Sciatic nerve (tissue), 2 donors: ENCODE data around the gene LPCAT2. TPM values are rescaled to one million over a fixed set of nuclear protein-coding genes. Genes with fewer than 3 reads are reported as not detected.

Experiments used
- ATAC-seq: fragments of 200-7000 bp; cut with Tn5 transposase; one replicate; pipeline ENCODE4 v1.9.1; 2020; ENCODE audit warnings: mild to moderate bottlenecking, moderate library complexity
- DNase-seq: peaks from one replicate; pipeline ENCODE4 v3.0.0-alpha.2; 2020; ENCODE audit warnings: low spot score
- intact Hi-C: fragments of 100-400 bp; cut with DNase I; formaldehyde crosslinking; loops from one replicate; pipeline ENCODE4 v1.14.2; 2022
- total RNA-seq: library from RNA; stranded (reverse); fragmentation: NEBNext Ultra II Directional; extraction: Animal tissue kit (Norgen Biotek cat#: 25700); gene quantifications from one replicate; pipeline ENCODE4 v1.2.1, GENCODE V29; 2021
- donor health status: DM: no; HTN: no; CAD: no.
- donor health status: DM: no; HTN: no; CAD: no.

LPCAT2 gene
- total RNA-seq, 1 donor from 2014 or later: 54.0 TPM

GRCh38 chr16:55625843-55626242, 117.0 kb downstream of the LPCAT2 start:
- ATAC-seq (no peak), DNase-seq (no peak)
- intact Hi-C loops: no loop called here

DNA sequence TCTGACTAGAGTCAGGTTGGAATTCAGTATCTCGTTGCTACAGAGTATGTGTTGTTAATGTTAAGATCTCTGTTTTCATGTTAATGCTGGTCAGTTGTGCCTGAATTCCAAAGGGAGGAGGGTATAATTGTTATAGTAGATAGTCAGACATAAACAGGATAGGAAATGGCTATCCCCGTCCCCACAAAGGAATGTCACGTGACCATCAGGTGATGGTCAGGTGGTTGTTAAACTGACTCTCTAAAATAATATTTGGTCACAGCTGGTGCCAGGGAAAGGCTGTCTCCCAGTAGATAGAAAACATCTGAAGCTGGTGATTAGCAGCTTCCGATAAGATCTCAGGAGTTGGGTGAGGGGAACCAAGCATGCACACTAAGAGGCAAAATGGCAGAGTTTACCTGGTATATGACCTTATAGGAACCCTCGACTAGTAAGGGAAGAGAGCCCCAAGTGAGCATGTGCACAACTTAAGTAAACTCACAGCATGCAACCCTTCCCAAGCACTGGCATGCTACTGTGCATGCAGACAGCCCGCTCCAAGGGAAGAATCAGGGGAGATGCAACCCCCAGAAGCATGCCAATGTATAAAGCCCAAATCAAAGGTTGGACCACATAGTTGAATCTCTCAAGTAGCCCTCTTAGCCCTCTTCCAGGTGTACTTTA, 119.6 kb downstream of the LPCAT2 start:
- intact Hi-C loops: no loop called here
- ATAC-seq (no peak), DNase-seq (no peak)

- ATAC-seq (no peak), DNase-seq (no peak)
- intact Hi-C loops: no loop called here
Observed at GRCh38 chr16:55630774-55631173, 121.9 kb downstream of the LPCAT2 start.

GRCh38 chr16:55632259-55632658, 123.4 kb downstream of the LPCAT2 start:
- DNase-seq: no peak
- no peak for ATAC-seq
- intact Hi-C loops: no loop called here

- intact Hi-C loops: no loop called here
- DNase-seq: no peak
- no peak for ATAC-seq
Observed at GRCh38 chr16:55634193-55634592, 125.3 kb downstream of the LPCAT2 start.

Other genes with a start within 250 kb of the LPCAT2 start
- 0.36 TPM for gene IRX6, start 184.9 kb upstream of the LPCAT2 start, total RNA-seq
- 193 TPM for gene MMP2, start 29.9 kb upstream of the LPCAT2 start, total RNA-seq
- gene CAPNS2, start 57.6 kb downstream of the LPCAT2 start, total RNA-seq: 2.5 TPM
- gene SLC6A2, start 146.9 kb downstream of the LPCAT2 start, total RNA-seq: 1.1 TPM